RWPE1 (cell line): ENCODE results near the gene TAF4.

ENCODE experiments used
- CTCF ChIA-PET: fragments of 350-600 bp; sonication (Branson Sonifier 250); formaldehyde crosslinking; extraction: SDS; loops from one replicate; lab custom pipeline; 2021; lab: Yijun Ruan, JAX
- POLR2A ChIA-PET: fragments of 400-600 bp; formaldehyde crosslinking; extraction: SDS; loops from one replicate; lab custom pipeline; 2020; ENCODE audit warnings: antibody characterized with exemption; ENCODE audit not compliant: low non-redundant PET; lab: Yijun Ruan, JAX
- DNase-seq: peaks from one replicate; pipeline ENCODE4 v3.0.0; 2012; ENCODE audit warnings: low spot score
- H3K27ac ChIP-seq: fragments of 450-650 bp; 2 replicates; pipeline ENCODE4 v1.5.1; 2017
- TF ChIP-seq, protein P1 (sequence below): fragments of 450-650 bp; conservative IDR thresholded peaks from 2 replicates; pipeline ENCODE4 v1.5.1; 2017; ENCODE audit warnings: low read depth, mild to moderate bottlenecking

TAF4 gene

GRCh38 chr20:62032609-62033368, 32.9 kb downstream of the TAF4 start:
- ChIA-PET CTCF (interaction anchor here (0.6 to 0.8 kb wide), 3 partner anchors 22 to 1143 kb away, joined by 3 to 6 read pairs (median 4); no protein-coding TSS in a partner anchor), POLR2A (no interaction called here)
- no peak for DNase-seq
- TF ChIP-seq, protein P1, sequence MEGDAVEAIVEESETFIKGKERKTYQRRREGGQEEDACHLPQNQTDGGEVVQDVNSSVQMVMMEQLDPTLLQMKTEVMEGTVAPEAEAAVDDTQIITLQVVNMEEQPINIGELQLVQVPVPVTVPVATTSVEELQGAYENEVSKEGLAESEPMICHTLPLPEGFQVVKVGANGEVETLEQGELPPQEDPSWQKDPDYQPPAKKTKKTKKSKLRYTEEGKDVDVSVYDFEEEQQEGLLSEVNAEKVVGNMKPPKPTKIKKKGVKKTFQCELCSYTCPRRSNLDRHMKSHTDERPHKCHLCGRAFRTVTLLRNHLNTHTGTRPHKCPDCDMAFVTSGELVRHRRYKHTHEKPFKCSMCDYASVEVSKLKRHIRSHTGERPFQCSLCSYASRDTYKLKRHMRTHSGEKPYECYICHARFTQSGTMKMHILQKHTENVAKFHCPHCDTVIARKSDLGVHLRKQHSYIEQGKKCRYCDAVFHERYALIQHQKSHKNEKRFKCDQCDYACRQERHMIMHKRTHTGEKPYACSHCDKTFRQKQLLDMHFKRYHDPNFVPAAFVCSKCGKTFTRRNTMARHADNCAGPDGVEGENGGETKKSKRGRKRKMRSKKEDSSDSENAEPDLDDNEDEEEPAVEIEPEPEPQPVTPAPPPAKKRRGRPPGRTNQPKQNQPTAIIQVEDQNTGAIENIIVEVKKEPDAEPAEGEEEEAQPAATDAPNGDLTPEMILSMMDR = no peak
- H3K27ac ChIP-seq = no peak overlapping the region

DNA sequence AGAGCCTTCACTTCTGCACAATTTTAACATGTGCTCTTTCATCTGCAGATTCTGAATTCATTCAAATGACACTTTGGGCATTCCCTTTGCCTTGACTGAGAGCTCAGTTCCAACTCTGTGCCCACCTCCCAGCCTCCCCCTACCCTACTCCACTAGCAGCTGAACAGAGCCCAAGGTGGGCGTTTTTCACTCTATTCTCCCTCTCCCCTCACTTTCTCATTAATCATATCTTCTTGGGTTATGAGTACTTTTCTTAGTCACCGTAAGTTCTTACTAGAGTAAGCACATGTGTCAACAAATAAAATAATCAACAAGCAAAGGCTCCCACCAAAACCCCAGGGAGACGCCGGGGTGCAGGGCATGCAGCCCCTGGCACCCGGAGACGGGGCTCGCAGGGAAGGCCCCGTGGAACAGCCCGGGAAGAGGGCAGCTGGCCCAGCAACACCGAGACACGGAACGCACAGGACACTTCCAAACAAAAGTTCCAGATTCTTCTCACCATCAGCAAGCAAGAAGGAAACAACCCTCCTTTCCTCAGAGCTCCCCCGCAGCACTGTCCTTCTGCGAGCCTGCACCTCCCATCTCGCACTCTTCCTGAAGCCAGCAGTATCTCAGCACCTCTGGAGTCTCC, 34.1 kb downstream of the TAF4 start:
- CTCF ChIA-PET = no interaction called here
- H3K27ac ChIP-seq = no peak overlapping the region
- TF ChIP-seq, protein P1 = no peak
- POLR2A ChIA-PET = no interaction called here
- DNase-seq = no peak

- peak overlapping the region; percentile 18; the same call in 1 of the 2 replicates for H3K27ac ChIP-seq
- POLR2A ChIA-PET = no interaction called here
- CTCF ChIA-PET = no interaction called here
- TF ChIP-seq, protein P1 = no peak
- peak; percentile 48 for DNase-seq
Observed at GRCh38 chr20:62030834-62031434, 34.7 kb downstream of the TAF4 start.

DNA sequence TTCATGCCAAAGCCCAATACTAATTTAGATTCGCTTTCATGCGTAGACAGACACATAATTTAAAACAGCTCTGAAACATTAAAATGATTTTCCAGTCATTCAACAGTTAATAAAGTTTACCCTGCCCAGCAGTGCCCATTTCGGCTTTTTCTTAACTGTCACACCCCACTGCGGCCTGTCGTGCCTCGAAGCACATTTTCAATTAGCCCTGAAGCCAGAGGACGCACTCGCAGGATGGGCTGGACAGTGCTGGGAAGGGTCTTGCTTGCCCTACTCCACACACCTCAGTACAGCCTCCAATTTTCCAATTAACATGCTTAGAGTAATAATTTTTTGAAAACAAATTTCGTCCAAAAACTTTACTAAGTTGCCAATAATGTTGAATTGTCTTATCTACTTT, 35.3 kb downstream of the TAF4 start:
- ChIA-PET CTCF (no interaction called here), POLR2A (no interaction called here)
- no peak for DNase-seq
- no peak overlapping the region for H3K27ac ChIP-seq
- TF ChIP-seq, protein P1 = no peak

DNA sequence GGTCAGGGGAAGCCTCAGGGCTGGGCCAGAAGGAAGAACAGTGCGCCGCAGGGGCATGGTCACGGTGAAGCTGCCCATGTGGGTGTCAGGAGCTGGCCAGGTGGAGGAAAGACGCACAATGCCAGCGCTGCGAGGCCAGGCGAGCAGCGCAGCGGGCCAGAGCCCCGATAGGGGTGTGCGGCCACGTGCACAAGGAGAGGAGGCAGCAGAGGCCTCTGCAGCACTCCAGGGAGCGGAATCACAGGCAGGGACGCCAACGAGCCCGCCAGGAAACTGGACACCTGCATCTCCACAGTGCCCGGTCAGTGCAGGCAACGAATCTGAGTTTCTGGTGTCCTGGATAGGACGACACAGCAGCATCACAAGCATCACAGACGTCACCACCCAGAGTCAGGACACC, 35.7 kb downstream of the TAF4 start:
- no peak overlapping the region for H3K27ac ChIP-seq
- ChIA-PET CTCF (interaction anchor here (0.7 kb wide), 1 partner anchor 46 kb away, joined by 3 read pairs; no protein-coding TSS in a partner anchor), POLR2A (no interaction called here)
- TF ChIP-seq, protein P1 = no peak
- DNase-seq = no peak

- H3K27ac ChIP-seq = no peak overlapping the region
- POLR2A ChIA-PET = no interaction called here
- CTCF ChIA-PET = interaction anchor here (0.7 to 1.1 kb wide), 2 partner anchors 18 to 46 kb away, joined by 3 to 6 read pairs; no protein-coding TSS in a partner anchor
- TF ChIP-seq, protein P1 = no peak
- DNase-seq = no peak
Observed at GRCh38 chr20:62029296-62029695, 36.4 kb downstream of the TAF4 start.
